ENCODE data around the gene TRABD2B. TPM values are rescaled to one million over a fixed set of nuclear protein-coding genes. Genes with fewer than 3 reads are reported as not detected.

The TRABD2B gene
- total and polyA plus RNA-seq, 2 donors (not counting 3 experiments of a cell fraction or from before 2014, with no cell fraction given), result not detected

- POLR2A ChIA-PET, result interaction anchor here (0.6 kb wide), 1 partner anchor 577 kb away, joined by 5 read pairs; the partner anchor contains the start of gene SPATA6
- Histone ChIP-seq H3K27me3 (ENCODE audit: control insufficient read depth in 2 of 2, insufficient read depth in 2 of 2, low read length in 2 of 2) (no peaks in the 10 kb centered on the region), H3K9me3 (replicated peaks; ENCODE audit: control insufficient read depth, insufficient read depth, low read length) (no peaks in the 10 kb centered on the region), H3K79me2 (ENCODE audit: control insufficient read depth, insufficient read depth, low read length) (no peaks in the 10 kb centered on the region), H3K4me3 (replicated peaks in 1 of 3; ENCODE audit: insufficient read depth in 1 of 3, low read depth in 1 of 3, low read length in 3 of 3) (no peak overlapping the region), H3K36me3 (ENCODE audit: control insufficient read depth in 2 of 2, extremely low read depth in 1 of 2, insufficient read depth in 2 of 2, low read length in 2 of 2) (no peaks in the 10 kb centered on the region), H3K27ac (ENCODE audit: insufficient read depth, low read depth, low read length) (no peak overlapping the region), H4K20me1 (replicated peaks; ENCODE audit: control insufficient read depth, extremely low read depth, insufficient read depth, low read length) (no peaks in the 10 kb centered on the region), H2AFZ (ENCODE audit: low read depth, low read length) (peak overlapping the region; percentile 45), H3K4me1 (ENCODE audit: control insufficient read depth, extremely low read depth, insufficient read depth, low read length) (peaks cover 7% of the 10 kb centered on the region), H3K9me1 (replicated peaks; ENCODE audit: control insufficient read depth, extremely low read depth, insufficient read depth, low read length) (no peaks in the 10 kb centered on the region), H3K4me2 (ENCODE audit: insufficient read depth, low read length) (no peak overlapping the region), H3K9ac (replicated peaks; ENCODE audit: extremely low read depth, insufficient read depth, low read length) (no peak overlapping the region)
- dilution Hi-C loops (cut with MboI; ENCODE audit: extremely low pct_ligation_motif_present, low sequenced_read_pairs) (no loop called here), intact Hi-C loops (cut with micrococcal nuclease) (no loop called here)
- TF ChIP-seq JUN (IDR thresholded peaks at IDR 0.05; ENCODE audit: borderline replicate concordance, insufficient read depth, insufficient read length, low read depth) (no peak), GATA2 (IDR thresholded peaks at IDR 0.05; ENCODE audit: insufficient read depth, insufficient read length, low read depth, low read length) (no peak), FOS (IDR thresholded peaks at IDR 0.05; ENCODE audit: borderline replicate concordance, insufficient read depth, low read length) (peak; percentile 50), MAX (IDR thresholded peaks at IDR 0.05; ENCODE audit: insufficient read depth, insufficient read length) (peak; percentile 17)
- no TSS peak for BruUV-seq (replicated peaks)
- CTCF ChIA-PET, result interaction anchor here (1.3 kb wide), 1 partner anchor 9 kb away, joined by 4 read pairs; no protein-coding TSS in a partner anchor
- DNase-seq (ENCODE audit: low read depth, low spot score) (peak; percentile 17), FAIRE-seq (peak; percentile 69)
These were observed 102.5 kb downstream of the TRABD2B start for GRCh38 chr1:47894410-47895278.

- no TSS peak for BruUV-seq (replicated peaks)
- CTCF ChIA-PET, result no interaction called here
- DNase-seq (ENCODE audit: low read depth, low spot score) (no peak), FAIRE-seq (no peak)
- POLR2A ChIA-PET, result interaction anchor here (0.5 kb wide), 1 partner anchor 480 kb away, joined by 3 read pairs; no protein-coding TSS in a partner anchor
- no peaks in the 10 kb centered on the region for H4K20me1 ChIP-seq (replicated peaks; ENCODE audit: control insufficient read depth, extremely low read depth, insufficient read depth, low read length)
- no peaks in the 10 kb centered on the region for H3K9me3 ChIP-seq (replicated peaks; ENCODE audit: control insufficient read depth, insufficient read depth, low read length)
- TF ChIP-seq POLR2A (IDR thresholded peaks at IDR 0.05; ENCODE audit: low read depth, low read length) (no peak), MYC (IDR thresholded peaks at IDR 0.05; ENCODE audit: low read depth, low read length) (no peak), GATA2 (IDR thresholded peaks at IDR 0.05; ENCODE audit: insufficient read depth, insufficient read length, low read depth, low read length) (no peak), CTCF (IDR thresholded peaks at IDR 0.05; ENCODE audit: extremely low read depth in 1 of 2, insufficient read depth in 1 of 2, low read depth in 1 of 2, low read length in 2 of 2) (no peak), MAX (IDR thresholded peaks at IDR 0.05; ENCODE audit: insufficient read depth, insufficient read length) (no peak), POLR2AphosphoS5 (IDR thresholded peaks at IDR 0.05; ENCODE audit: insufficient read depth, low read depth, low read length) (no peak), FOS (IDR thresholded peaks at IDR 0.05; ENCODE audit: borderline replicate concordance, insufficient read depth, low read length) (no peak), EZH2 (IDR thresholded peaks at IDR 0.05; ENCODE audit: borderline replicate concordance, low read depth, low read length, severe bottlenecking) (no peak), JUN (IDR thresholded peaks at IDR 0.05; ENCODE audit: borderline replicate concordance, insufficient read depth, insufficient read length, low read depth) (no peak)
- H3K27ac ChIP-seq (ENCODE audit: insufficient read depth, low read depth, low read length), result no peak overlapping the region
- no peak overlapping the region for H3K9ac ChIP-seq (replicated peaks; ENCODE audit: extremely low read depth, insufficient read depth, low read length)
- no peak overlapping the region for H3K4me2 ChIP-seq (ENCODE audit: insufficient read depth, low read length)
- H3K79me2 ChIP-seq (ENCODE audit: control insufficient read depth, insufficient read depth, low read length), result no peaks in the 10 kb centered on the region
- intact Hi-C loops (cut with micrococcal nuclease), result no loop called here
- H3K4me1 ChIP-seq (ENCODE audit: control insufficient read depth, extremely low read depth, insufficient read depth, low read length), result peaks cover 7% of the 10 kb centered on the region
- H3K4me3 ChIP-seq (replicated peaks in 1 of 3; ENCODE audit: insufficient read depth in 1 of 3, low read depth in 1 of 3, low read length in 3 of 3), result no peak overlapping the region
- no peak overlapping the region for H2AFZ ChIP-seq (ENCODE audit: low read depth, low read length)
- H3K27me3 ChIP-seq (ENCODE audit: control insufficient read depth in 2 of 2, insufficient read depth in 2 of 2, low read length in 2 of 2), result no peaks in the 10 kb centered on the region
- H3K36me3 ChIP-seq (ENCODE audit: control insufficient read depth in 2 of 2, extremely low read depth in 1 of 2, insufficient read depth in 2 of 2, low read length in 2 of 2), result no peaks in the 10 kb centered on the region
- dilution Hi-C loops (cut with MboI; ENCODE audit: extremely low pct_ligation_motif_present, low sequenced_read_pairs), result no loop called here
- H3K9me1 ChIP-seq (replicated peaks; ENCODE audit: control insufficient read depth, extremely low read depth, insufficient read depth, low read length), result no peaks in the 10 kb centered on the region
These were observed 103.8 kb downstream of the TRABD2B start for GRCh38 chr1:47893412-47893811.
